NOMO-1 (cell line): ENCODE measurements around the gene PCLO.
A peak's percentile ranks its signal among the peaks of the same experiment; 100 is the strongest.
"Not testable (repeated sequence)": the region's sequence is repeated elsewhere in the genome, so short reads cannot be mapped to it uniquely, and the experiment has no call there.

Source experiments
- DNase-seq, 2 experiments: peaks; one replicate each; lab custom pipeline; 2025; ENCODE audit not compliant: unreplicated experiment in 2 of 2; lab: John Stamatoyannopoulos, UW

PCLO gene

DNA sequence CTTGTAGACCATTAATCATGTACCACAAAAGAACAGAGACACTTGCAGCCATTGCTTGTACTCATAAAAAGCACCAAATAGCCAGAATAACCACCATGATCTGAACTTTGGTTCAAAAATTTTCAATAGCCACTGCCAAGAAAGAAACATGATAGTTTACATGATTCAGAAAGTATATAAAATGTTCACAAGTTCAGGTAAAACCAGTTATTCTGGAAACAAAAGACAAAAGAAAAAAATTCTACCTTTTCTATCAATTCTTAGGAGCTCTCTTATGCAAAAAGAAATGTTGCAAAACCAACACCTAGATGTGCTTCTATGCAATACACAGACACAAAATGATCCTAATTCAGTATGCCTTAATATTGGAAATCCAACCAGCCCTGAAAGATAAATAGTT lies 108.7 kb downstream of the PCLO start:
- no peak for DNase-seq

DNA sequence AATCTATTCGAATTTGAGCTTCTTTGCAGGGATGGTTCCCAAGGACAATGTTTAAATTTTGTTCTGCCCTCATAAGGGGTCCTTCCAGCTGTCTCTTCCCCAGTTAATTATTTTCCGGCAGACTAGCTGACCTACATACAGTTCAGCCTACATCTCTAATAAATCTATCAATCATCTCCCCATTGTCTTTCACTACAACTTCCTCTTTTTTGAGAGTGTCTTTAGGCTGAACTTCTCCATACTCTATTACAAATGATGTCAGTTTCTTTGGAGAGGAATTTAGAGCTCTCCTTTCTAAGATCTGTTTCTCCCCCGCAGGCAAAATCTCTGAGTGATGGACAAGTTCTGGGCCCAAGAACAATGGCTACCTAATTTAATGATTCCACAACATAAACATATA lies 122.2 kb downstream of the PCLO start:
- peak; percentile 51 to 84 for DNase-seq

DNA sequence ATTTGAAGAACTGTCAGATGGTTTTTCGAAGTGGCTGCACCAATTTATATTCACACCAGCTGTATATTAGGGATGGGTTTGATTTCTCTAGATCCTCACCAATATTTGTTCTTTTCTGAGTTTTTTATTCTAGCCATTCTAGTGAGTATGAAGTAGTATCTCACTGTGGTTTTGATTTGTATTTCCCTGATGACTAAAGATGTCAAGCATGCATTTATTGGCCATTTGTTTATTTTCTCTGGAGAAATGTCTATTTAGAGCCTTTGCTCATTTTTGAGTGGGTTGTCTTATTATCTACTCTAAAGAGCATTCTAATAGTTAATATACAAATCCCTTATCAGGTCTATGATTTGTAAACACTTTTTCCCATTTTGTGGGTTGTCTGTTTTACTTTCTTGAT lies 123.9 kb downstream of the PCLO start:
- no peak for DNase-seq

DNA sequence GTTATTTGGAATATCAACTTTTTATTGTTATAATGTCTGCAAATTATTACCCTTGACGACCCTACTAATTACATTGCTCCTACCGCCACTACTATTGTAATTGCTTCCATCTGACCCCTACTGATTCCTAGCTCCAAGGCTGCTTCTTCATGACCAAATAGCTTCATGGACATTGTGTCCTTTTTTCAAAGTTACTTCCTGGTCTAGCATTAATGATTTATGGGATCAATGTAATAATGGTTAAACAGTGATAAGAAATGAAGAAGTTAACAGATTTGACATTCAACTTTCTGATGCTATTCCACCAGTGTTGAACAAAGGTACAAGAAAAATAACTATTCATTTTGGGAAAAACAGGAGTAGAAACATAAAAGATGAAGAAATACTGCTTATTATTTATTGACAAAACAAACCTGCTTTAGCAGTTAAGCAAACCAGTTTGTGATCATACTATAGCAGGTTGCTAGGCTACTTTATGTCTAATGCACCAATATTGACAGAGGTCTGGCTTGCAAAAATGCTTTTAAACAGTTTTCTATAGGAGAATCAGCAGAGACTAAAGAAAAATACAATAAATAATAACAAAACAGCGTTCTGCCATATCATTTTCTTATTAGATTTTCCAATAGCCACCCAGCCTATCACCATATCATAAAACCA lies 125.8 kb downstream of the PCLO start:
- DNase-seq, result no peak

DNA sequence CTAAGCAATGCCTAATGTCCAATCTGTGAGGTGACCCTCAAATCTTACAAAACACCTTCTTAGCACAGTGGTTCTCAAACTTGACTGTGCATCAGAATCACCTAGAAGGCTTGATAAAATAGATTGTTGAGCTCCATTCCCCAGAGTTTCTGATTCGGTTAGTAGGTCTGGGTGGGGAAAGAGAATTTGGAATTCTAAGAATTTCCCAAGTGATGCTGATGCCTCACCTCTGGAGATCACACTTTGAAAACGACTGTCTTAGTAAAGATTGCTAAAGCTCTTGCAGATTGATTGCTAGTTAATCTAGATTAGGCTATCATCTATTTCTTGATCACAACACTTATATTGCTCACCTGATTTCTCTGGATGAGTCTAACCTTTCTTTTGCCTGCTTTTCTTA lies 126.6 kb downstream of the PCLO start:
- DNase-seq, result no peak

DNA sequence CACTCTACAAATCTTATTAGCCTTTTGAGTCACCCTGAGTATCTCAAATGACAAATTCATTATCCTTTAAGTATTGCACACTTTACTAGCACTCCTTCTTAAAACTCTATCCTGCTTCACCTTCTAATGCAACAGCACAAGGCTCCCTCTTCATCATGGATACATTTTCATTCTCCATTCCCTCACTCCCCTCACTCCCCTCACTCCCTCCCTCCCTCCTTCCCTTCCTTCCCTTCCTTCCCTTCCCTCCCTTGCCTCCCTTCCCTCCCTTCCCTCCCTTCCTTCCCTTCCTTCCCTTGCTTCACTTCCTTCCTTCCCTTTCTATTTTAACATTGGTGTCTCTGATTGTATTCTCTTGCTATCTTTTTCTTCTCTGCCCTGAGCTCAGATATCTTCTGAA lies 130.5 kb downstream of the PCLO start:
- DNase-seq, result no peak

DNA sequence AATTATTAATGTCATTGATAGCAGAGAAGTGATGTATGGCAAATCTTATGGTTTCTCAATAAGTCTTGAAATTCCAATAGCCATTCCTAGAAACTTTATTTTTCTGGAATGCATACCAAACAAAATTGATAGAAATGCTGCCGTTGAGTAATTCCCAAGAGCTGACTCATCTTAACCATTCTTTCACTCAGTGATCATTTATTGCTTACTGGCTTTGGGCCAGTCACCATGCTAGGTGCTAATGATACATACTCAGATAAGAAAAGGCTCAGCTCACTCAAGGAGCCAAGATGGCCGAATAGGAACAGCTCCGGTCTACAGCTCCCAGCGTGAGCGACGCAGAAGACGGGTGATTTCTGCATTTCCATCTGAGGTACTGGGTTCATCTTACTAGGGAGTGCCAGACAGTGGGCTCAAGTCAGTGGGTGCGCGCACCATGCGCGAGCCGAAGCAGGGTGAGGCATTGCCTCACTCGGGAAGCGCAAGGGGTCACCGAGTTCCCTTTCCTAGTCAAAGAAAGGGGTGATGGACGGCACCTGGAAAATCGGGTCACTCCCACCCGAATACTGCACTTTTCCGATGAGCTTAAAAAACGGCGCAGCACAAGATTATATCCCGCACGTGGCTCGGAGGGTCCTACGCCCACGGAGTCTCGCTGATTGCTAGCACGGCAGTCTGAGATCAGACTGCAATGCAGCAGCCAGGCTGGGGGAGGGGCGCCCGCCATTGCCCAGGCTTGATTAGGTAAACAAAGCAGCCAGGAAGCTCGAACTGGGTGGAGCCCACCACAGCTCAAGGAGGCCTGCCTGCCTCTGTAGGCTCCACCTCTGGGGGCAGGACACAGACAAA lies 138.6 kb downstream of the PCLO start:
- not testable (repeated sequence) for DNase-seq

DNA sequence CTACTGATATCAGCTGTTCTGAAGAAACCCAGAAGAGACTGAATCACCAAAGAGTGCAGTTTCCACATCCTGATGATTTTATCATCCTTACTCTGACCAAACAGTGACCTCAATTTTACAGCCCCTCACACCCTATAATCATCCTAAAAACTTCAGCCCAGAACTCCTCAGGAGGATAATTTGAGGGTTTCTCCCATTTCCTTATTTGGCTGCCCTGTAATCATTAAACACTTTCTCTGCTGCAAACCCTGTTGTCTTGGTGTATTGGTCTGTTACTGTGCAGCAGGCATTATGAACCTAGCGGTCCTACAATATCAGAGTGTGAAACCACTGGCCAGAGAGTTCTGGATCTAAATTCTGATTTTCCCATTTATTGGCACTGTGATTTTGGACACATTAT lies 141.7 kb downstream of the PCLO start:
- no peak for DNase-seq

DNA sequence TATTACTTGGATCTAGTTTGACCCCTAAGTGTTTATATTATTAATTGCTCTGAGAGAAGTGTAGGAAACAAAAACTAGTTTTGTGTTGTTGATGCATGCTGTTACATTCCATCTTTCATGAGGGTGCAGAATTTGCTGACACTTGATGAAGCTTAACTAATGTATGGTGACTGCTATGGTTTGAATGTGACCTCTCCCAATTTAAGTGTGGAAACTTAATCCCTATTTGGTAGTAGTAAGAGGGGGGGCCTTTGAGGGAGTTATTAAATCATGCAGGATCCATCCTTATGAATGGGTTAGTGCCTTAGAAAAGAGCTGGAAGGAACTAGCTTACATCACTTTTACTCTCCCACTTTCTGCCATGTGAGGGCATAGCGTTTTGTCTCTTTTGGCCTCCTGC lies 142.5 kb downstream of the PCLO start:
- no peak for DNase-seq

DNA sequence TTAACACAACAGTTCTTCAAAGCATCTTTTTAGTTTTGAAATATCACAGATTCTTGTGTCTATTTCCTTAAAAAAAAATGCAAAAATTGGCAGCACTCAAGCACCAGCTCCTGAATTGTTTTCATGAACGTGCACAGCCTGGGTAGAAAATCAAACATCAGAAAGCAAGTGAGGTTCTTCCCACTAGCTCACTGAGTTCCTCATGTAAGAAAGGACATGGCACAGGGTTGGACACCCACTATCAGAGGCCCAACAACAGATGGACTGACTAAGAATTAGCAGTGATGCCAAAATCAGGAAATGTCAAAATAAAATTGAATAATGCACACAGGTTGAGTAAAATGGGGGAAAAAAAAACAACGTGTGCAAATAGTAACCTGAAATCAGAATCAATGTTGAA lies 146.8 kb downstream of the PCLO start:
- DNase-seq, result no peak

DNA sequence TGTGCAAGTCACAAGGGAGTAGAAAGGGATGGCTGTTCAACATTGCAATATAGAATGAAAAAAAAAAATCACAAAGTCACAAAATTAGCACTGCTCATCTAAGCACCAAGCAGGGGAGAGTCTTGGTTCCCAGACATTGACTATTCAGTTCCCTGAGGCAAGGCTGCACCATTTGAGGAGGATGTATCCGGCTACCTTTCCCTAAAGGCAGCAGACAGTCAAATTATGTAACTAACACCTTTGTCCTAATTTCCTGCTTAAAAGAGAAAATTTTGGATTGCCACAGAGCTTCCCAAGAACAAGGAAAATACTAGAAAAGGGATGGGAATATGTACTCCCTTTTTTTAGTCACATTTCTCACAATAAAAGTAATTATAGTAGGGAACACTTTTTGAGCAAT lies 148.1 kb downstream of the PCLO start:
- no peak for DNase-seq

DNA sequence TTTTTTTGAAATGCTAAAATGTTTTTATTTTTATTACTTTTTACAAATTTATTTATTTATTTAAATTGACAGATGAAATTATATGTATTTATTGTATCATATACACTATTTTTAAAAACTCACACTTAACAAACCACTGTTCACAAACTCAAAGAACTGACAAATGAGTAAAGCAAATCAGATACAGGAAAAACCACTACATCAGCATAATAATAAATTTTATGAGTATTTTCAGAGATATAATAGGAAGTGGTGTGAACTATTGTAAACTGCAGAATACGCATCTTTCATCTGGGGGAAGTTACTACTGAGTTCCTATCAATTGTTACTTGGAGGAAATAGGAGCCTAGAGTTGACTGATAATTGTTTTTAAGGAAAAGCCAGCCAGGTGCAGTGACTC lies 150.7 kb downstream of the PCLO start:
- no peak for DNase-seq

DNA sequence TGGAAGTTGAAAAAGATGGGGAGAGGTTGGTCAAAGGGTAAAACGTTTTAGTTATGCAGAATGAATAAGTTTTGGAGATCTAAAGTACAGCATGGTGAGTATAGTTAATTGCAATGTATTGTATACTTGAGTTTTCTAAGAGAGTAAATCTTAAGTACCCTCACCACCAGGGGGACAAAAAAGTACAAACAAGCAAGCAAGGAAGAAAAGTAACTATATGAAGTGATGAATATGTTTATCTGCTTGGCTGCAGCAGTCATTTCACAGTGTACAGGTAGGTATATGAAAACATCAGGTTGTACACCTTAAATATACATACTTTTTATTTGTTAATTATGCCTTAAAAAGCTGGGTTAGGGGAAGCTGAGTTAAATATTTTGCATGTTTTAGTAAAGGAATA lies 157.3 kb downstream of the PCLO start:
- peak in 1 of 2 experiments; percentile 17 for DNase-seq

DNA sequence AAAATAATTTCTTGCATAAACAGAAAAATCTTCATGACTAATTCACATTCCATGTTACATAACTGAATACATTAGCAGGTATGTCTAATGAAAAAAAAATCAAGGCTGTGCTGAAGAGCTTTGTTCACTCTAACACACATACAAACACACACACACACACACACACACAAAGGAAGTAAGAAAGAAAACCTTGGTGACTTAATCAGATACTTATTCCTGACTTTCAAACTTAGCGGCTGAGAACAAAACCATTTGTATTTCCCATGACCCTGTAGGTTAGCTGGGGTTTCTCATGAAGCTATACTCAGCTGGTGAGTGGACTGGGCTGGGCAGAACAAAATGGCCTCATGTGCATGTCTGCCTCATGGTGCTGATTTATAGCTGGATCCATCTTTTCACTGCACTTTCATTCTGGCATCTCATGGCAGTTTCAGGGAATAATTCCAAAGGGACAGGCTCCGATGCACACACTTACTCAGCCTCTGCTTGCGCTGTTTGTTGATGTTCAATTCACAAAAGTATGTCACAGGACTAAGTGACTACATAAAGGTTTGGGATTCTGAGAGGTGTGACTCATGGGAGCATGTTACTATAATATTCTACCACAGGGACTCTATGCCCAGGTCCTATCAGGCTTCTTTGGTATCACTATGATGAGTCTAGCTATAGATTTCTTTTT lies 161.2 kb downstream of the PCLO start:
- DNase-seq, result no peak

DNA sequence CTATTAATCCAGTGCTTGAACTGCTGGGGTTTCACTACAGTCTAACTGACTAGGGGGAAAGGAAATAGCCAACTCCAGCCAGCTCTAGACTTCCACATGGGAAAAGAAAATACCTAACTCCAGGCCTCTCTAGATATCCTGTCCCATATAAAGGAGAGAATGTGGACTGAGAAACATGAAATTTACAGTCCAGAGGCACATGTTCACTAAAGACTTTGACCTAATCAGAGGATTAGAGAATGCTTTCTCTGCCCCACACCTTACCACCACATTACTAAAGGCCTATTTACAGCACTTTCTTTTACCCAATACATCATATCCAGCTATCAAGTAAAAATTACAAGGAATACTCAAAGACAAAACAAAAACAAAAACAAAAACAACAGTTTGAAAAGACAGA lies 164.2 kb downstream of the PCLO start:
- DNase-seq, result no peak

DNA sequence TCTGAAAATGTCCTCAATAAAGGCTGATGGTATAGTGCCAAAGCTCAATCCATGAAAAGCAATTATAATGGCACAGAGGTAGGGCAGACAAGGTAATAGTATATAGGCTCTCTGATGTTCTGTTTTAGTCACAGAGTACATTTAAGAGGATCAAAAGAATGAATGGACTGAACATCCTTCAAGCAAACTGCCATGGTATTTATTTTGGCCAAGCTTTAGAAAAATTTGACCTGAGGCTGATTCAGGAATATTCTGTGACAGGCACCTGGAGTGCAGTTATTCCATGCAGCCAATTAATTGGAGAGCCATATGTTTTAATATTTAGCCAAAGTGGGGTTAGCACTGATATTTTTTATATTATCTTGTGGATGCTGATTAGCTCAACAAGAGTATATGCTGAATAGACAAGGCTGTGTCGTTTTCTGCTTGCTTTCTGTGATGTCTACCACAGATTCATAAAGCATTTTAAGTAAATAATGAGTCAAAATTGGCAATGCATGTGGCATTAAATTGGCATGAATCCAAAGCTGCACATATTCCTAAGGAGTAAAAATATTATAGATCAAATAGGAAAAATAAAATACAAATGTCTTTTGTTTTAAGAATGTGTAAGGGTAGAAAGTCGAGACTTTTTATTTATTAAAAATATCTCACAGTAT lies 177.4 kb downstream of the PCLO start:
- no peak for DNase-seq

DNA sequence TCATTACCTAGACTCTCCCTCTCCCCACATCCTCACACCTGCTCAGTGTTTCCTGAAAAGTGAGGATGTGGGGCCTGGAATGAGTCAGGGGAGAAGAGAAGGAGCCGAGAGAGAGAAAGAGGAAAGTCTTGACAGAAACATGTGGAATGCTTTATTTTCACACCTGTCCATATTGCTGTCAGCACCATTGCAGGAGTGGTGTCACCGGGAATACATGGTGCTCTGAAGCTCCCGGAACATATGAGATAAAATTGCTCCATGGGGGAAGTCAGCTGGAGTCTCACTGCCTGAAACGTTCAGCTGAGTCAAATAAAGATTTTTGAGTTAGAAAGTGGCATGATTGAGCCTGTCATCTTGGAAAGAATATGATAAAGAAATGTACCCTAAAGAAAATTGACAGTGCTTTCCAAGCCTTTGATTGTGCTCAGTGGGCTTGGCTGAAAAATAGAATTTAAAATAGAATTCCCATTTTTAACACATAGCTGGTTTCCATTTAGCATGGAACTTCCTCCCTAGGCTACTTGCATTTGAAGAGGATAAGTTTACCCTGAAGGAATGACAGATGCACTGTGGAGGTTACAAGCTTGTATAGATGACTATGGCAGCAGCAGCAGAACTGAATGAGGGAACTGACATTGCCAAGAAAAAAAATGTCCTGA lies 182.4 kb downstream of the PCLO start:
- no peak for DNase-seq

DNA sequence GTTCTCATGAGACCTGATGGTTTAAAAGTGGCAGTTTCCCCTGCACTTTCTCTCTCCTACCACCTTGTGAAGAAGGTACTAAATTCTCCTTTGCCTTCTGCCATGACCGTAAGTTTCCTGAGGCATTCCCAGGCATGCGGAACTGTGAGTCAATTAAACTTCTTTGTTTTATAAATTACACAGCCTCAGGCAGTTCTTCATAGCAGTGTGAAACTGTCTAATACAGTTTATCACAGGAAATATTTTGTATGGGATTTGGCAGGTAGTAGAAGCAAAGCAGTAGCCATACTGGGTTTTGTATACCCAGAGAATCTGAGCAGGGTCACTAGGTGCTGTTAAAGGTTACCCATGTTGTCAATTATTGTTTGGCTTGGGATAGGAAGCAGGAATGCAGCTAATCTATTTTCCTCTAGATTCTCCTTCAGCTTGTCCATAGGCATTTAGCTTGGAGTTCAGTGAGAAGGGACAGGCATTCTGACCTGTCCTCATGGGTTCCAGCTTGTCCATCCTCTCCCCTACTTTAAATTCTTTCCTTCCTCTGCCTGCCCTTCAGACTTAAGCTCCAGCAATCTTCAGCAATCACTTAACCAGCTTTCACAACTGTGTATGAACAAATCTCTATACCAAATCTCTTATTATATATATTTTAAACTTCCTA lies 186.7 kb downstream of the PCLO start:
- no peak for DNase-seq

DNA sequence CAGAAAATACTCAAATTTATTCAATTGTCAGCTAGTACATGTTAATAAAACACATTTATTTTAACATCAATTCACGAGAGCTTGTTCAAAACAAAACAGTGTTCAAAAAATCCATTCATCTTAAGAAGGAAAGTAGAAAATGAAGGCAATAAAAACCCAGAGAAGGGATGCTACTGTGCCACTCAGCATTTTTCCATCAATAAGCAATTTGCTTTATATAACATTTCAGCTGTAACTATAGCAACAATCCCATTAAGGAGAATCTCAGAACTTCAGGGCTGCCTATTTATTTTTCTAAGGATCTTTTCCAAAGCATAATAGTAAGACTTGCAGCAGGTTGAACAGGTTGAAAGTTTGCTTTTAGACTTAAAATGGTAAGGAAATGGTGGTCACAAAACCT lies 190.5 kb downstream of the PCLO start:
- no peak for DNase-seq
